GM19463 (cell line): ENCODE measurements around the gene JAK1.

Source experiments
- ATAC-seq: cut with Tn5 transposase; IDR thresholded peaks from one replicate; pipeline ENCODE4 v1.9.1; 2021; ENCODE audit warnings: mild to moderate bottlenecking, moderate library complexity; ENCODE audit not compliant: unreplicated experiment

Gene JAK1

GRCh38 chr1:64801851-64802523 is 164.4 kb downstream of the JAK1 start:
- ATAC-seq = no peak

DNA sequence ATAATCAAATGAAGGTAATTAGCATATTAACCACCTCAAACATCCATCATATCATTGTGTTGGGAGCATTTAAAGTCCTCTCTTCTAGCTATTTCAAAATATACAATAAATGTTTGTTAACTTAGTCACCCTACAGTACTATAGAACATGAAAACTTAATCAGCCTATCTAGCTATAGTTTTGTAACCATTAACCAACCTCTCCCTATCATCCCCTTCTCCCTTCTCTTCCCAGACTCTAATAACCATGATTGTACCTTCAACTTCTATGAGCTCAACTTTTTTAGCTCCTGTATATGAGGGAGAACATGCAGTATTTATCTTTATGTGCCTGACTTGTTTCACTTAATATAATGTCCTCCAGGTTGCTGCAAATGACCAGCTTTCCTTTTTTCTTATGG is 167.5 kb downstream of the JAK1 start:
- no peak for ATAC-seq

DNA sequence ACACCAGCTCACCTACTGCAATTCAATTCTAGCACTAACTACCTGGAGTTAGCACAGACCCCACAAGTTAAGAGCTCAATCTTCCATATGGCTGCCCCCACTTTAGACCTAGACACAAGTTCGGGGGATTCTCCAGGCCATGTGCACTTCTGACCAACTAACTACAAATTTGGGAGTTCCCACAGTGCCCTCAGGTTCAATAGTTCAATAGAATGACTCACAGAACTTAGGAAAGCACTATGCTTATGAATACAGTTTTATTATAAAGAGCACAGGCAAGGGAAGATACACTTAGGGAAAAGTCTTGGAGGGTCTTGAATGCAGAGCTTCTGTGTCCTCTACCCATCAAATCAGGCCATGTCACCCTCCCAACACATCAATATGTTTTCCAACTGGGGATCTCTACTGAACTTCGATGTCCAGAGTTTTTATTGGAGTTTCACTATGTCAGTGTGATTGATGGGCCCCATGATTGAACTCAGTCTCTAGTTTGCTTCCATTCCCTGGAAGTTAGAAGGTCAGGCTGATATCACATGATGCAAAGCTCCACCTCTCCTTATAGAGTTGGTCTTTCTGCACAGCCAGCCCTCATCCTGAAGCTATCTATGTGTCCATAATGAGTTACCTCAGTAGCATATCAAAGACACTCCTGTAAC is 175.4 kb downstream of the JAK1 start:
- no peak for ATAC-seq
